HG03558 (cell line): ENCODE results near the gene DLEC1.

Experiments used
- ATAC-seq: cut with Tn5 transposase; IDR thresholded peaks from one replicate; pipeline ENCODE4 v1.9.1; 2021; ENCODE audit warnings: moderate number of reproducible peaks; ENCODE audit not compliant: unreplicated experiment; ENCODE audit errors: extremely low read depth

Gene DLEC1

DNA sequence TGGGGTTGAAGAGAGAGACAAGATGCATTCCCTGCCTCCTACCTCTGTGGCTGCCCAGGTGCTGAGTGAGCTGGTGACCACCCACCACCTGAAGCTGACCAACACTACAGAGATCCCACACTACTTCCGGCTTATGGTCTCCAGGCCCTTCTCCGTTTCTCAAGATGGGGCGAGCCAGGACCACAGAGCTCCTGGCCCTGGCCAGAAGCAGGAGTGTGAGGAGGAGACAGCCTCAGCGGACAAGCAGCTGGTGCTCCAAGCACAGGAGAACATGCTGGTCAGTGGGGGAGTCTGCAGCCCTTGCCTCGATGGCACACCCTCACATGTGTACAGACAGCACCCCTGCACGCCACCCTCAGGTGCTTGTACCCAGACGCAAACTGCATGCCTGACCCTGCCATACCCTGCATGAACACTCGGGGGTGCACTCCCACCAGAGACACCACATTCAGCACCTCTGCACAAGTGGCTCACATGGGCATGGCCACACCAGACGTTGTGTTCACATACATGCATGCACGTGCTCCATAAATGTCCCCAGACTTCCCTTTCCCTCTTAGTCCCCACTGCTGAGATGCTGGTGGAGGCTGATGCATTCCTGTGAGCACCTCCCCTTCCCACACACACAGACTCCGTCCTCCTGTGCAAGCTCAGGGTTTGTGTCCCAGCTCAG lies 78.9 kb downstream of the DLEC1 start:
- ATAC-seq: no peak

DNA sequence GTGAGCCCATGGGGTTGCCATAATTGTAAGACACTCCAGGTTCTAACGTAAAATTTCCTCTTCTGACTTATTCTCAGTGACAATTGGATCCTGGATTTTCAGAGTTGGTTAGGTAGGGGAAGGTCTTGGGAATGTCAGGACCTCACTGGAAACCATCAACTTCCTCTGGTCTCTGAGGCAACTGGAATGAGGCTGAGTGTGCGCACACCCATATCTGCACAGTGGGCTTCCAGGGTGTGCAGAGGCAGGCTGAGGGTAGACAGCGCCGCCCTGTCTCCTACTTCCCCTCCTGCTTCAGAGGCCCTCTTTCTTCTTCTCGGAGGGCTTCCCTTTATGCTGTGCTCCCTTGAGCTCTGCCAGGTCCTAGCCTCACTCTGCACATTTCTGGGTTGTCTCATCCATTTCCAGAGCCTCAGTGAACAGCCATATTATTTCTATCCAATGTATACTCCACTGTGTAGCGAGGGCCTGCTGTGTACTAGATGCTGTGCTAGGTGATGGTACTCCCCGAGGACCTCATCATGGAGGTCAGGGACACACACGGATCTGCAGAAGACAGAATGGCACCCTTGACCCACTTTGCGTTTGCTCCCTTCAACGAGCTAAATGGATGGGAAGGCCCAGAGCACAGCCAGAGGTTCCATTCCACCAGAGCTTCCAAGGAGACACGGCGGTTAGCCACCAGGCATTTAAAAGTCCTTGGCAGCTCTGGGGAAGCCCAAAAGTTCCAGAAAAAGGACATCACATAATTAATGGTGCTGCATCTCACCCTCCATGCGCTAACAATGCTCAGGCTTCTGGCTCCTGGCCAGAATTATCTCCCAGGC lies 79.6 kb downstream of the DLEC1 start:
- no peak for ATAC-seq

DNA sequence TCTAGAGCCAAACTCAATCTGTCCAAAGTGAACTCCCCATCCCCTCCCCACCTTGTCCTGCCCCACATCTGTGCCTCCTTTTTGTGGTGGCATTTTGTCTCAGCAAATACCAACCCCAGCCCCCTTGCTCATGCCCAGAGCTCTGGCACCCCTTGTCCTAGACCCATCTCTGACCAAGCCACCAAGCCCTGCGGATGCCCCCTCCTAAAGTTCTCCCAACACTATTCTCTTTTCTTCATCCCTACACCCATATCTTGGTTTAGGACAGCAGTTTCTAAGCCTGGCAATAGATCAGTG lies 80.2 kb downstream of the DLEC1 start:
- ATAC-seq: no peak

DNA sequence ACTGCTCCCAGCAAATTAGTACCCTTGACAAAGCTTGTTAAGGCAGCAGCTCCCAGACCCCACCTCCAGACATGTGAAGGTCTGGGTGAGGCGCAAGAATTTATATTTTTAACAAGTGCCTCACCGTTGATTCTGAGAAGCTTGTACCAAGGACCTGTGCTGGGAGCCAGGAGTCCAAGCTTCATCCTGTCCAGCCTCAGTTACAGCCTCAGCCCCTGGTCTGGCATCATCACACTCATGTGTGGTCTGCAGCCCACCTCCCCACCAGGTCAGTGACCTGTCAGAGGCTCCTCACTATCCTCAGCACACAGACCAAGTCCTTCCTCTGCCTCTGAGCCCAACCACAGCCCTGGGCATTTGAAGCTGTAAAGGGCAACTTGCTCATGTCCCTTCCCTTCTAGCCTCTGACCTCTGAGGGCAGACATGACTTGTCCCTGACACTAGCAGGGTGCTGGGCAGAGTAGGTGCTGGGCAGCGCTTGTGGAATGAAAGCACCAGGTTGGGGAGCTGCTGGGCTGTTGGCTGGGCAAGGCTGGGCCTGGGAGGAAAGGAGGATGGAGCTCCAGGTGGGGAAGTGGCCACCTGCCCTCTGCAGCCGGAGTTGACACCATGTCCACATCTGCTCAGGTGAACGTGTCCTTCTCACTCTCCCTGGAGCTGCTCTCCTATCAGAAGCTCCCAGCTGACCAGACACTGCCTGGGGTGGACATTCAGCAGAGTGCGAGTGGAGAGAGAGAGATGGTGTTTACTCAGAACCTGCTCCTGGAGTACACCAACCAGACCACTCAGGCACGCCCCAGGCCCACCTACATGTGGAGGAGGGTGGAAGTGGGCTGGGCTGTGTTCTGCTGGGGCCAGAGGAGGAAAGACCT lies 81.0 kb downstream of the DLEC1 start:
- ATAC-seq: no peak

DNA sequence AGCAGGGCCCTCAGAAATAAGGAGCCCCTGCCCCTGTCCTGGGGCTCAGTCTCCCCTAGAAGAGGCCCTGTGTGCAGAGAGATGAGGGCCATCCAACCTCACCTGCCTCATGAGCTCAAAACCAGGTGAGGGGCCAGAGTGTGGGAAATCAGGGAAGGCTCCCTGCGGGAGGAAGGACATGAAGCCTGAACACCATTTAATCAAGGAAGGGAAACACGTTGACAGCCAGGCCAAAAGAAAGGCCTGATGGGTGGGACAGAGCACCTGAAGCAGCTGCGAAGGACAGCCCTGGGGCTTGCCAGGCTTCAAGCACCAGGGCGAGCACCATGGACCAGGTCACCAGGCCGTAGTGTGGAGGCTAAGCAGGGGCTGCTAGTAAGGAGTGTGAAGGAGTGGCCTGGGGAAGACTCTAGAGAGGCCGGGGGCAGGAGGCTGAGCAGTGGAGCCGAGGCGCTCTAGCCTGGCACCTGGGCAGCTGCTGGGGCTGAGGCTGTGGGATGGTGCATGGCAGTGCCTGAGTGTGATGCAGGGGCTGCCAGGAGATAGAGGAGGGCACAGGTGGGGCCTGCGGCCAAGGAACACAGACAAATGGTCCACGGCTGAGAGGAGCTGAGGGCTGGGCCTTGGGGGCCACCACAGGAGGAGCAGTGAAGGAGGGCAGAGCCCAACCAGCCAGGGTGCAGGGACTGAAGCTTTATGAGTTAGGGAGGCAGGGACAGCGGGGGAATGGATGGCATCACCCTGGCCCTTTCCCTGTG lies 81.9 kb downstream of the DLEC1 start:
- ATAC-seq: no peak

DNA sequence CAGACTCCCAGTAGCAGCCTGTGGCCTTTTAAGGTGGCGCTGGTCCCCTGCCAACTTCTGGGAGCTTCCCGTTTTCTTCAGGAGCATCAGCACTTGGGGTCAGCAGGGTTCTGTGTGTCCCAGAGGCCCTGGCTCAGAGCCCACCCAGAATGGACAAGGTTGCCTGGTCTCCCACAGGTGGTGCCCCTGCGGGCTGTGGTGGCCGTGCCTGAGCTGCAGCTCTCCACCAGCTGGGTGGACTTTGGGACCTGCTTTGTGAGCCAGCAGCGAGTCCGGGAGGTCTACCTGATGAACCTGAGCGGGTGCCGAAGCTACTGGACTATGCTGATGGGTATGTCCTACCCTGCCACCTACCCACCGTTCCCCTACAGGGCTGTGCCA lies 82.4 kb downstream of the DLEC1 start:
- ATAC-seq: no peak

DNA sequence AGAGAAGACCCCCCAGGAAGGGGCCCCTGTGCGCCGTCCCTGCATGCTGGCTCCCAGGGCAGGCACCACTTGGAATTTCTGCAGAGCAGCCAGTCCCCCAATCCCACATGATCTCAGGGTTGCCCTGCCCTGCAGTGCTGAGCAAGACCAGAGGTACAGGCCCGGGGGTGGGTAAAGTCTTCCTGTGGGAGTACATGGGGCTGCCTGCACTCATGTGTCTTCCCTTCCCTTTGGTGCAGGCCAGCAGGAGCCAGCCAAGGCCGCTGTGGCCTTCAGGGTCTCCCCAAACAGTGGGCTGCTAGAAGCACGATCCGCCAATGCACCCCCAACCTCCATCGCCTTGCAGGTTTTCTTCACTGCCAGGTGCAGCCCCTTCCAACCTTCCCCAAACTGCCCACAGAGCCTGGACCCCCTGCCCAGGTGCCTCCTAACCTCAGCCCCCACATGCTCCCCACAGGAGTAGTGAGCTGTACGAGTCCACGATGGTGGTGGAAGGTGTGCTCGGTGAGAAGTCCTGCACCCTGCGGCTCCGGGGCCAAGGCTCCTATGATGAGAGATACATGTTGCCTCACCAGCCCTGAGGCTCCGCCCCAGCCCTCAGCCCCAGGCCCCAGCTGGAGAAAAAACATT lies 82.9 kb downstream of the DLEC1 start:
- ATAC-seq: no peak

DNA sequence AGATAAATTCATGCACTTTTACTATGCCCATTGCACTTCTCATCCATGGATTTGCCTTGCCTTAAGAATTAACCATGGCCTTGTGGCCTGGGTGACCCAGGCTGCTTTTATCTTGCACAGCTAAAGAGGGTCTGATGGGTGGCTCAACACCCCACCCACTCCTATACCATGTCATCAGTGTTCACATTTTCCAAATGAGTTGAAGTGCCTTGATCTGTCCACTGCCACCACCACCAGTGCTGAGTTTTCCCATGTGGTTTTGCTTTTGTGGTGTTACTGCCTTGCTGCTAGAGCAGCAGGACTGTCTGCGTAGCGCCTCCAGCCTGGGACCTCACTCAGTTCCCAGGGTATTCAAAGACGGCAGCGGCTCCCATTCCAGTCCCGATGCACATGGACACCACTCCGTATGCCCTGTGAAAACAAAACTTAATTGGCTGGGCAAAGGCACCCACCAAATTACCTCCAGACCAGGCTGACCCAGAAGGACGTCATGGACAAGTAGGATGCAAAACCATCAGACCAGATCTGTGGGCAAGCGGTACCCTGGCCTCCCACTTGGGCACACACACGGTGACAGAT lies 83.8 kb downstream of the DLEC1 start:
- no peak for ATAC-seq

DNA sequence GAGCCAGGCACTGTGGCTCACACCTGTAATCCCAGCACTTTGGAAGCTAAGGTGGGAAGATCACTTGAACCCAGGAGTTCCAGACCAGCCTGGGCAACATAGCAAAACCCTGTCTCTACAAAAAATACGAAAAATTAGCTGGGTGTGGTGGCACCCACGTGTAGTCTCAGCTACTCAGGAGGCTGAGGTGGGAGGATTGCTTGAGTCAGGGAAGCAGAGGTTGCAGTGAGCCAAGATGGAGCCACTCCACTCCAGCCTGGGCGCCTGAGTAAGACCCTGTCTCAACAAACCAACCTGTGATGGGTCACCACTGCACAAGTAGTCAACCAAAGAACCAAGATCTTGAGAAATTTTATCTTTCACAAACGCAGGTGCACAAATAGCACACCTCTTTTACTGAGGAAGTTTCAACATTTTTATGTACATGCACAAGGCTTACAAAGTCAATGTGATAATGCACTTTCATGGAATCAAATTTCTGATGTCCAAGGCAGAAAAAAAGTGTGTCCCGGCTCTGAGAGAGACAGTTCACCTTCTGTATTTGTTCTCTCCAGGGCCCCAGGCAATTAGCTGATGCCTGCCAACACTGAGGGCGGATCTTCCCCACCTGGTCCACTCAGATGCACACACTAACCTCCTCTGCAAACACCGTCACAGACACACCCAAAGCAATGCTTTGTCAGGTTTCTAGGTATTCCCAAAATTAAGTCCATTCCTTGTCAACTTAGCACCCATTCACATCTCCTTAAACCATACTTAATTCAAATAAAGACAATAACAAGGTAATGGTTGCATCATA lies 85.5 kb downstream of the DLEC1 start:
- no peak for ATAC-seq

DNA sequence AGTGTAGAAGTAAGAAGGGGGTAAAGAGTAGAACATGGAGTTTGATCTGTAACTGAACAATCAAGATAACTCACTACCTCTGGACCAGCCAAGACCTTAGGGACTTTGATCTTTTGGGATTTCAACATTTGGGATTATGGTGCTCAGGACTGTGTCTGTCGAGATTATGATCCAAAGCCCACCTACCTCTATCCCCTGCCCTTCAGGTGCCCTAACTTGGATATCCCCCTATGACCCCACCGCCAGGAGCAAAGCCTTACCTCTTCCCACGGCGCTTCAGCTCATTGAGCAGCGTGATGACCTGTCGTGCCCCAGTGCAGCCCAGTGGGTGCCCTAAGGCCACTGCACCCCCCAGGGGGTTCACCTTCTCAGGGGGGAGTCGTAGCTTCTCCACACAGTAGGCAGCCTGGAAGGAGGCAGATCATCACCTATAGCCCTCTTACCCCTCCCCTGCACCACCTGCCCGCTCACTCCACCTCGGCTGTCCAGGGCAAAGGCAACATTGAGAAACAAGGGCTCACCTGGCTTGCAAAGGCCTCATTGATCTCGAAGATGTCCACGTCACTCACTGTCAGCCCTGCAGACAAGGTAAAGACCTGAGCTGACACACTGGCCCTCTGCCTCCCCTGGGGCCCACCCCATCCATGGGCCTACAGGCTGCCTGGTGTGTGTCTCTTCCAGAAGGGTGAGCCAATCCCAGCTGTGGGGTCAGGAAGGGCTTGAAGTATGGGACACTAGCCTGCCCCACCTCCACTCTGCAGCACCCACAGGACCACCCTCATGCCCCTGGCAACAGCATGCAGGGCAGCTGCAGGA lies 86.5 kb downstream of the DLEC1 start:
- no peak for ATAC-seq

DNA sequence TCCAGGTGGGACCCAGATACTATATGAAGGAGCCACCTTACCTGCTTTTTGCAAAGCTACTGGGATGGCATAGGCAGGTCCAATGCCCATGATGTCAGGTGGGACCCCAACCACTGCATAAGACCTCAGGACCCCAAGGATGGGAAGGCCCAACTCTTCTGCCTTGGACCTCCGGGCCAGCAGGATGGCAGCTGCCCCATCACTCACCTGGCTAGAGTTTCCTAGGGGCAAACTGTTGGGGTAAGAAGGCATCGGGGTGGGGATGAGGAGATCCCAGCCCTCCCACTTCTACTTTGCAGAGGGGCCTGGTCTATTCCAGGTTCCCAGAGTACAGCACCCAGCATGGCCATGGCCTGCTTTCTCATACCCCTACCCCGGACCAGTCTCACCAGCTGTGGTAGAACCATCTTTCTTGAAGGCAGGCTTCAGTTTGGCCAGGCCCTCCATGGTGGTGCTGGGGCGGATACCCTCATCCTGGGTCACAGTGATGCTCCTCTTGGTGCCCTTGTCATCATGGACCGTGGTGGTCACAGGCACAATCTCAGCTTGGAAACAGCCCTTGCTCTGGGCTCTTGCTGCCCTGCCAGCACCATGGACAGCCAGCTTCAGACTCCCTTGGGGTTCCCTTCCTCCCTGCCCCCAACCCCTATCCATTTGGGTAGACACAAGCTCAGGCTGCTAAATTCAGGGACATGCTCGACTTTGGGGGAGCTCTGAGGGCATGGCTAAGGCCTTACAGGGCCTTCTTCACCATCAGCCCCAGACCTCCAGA lies 87.3 kb downstream of the DLEC1 start:
- no peak for ATAC-seq

DNA sequence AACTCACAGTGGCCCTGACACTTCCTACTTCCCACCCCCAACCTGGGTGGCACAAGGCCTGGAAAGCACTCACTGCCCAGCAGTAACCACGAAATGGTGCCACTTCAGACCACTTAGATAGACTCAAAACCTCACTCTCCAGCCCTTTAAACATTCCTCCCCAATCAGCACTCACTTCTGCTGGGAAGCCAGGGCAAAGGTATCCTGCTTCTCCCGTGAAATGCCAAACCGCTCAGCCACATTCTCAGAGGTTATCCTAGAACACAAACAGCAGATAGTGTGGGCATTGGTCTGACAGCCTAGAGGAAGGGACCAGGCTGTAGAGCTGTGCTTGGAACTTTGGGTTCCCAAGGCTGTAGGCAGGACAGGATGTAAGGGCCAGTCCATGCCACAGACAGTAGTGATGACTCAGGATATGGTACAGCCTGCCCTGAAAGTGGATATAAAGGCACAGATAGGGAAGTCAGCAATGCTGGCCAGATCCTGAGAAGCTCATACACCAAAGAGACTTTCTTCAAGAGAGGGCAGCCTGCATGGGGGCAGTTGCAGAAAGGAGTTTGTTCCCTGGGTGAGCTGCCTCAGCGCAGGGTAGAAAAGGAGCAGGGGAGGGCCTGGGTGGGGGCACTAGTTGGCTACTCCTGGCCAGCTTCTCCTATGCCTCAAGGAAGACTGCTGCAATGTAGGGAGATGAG lies 88.7 kb downstream of the DLEC1 start:
- ATAC-seq: no peak

DNA sequence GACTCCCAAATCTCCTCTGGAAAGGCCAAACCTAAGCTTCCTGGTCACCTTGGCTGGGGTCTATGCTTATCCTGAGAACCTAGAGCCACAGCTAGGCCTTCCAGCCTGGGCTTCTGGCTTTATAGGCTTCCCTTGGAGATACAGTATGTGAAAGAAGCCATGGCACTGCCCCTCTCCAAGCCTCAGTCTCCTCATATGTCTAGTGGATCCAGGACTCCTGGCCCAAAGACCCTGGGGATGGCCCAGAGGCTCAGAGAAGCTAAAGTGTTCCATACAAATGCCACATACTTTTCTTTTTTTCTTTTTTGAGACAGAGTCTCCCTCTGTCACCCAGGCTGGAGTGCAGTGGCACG lies 89.3 kb downstream of the DLEC1 start:
- ATAC-seq: no peak

DNA sequence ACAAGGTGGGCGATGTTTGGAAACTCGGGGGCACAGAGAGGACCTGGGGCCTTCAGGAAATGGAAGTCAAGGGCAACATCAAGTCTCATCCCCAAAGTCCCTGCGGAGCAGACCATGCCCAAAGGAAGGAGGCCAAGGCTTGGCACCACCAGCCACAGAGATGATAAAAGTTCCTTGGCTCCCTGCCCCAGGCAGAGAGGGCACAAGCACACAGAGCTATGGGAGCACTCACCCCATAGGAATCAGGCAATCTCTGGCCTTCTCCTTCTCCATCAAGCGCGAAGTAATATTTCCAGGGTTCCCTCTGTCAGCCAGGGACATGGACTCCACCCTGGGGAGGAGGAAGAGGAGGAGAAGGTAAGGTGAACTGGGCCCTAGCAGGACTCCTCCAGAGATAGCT lies 90.0 kb downstream of the DLEC1 start:
- ATAC-seq: no peak

DNA sequence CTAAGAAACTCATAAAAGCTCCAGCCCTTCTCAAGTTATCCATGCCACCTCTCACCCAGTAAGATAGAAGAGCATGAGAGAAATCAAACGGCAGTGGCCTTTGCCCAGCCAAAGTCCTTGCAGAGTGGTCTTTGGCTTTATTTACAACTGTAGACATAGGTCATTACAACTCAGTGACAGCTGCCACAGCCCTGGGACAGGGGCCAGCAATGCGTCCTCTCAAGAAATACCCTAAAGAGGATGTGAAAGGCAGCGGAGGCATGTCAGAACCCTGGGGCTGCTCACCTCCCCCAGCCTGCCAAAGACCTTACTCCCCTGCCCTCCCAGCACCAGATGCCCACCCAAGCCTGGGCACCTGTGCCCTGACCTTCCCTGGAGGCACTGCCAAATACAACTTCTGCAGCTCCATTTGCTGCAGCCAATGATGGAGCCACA lies 91.6 kb downstream of the DLEC1 start:
- no peak for ATAC-seq

DNA sequence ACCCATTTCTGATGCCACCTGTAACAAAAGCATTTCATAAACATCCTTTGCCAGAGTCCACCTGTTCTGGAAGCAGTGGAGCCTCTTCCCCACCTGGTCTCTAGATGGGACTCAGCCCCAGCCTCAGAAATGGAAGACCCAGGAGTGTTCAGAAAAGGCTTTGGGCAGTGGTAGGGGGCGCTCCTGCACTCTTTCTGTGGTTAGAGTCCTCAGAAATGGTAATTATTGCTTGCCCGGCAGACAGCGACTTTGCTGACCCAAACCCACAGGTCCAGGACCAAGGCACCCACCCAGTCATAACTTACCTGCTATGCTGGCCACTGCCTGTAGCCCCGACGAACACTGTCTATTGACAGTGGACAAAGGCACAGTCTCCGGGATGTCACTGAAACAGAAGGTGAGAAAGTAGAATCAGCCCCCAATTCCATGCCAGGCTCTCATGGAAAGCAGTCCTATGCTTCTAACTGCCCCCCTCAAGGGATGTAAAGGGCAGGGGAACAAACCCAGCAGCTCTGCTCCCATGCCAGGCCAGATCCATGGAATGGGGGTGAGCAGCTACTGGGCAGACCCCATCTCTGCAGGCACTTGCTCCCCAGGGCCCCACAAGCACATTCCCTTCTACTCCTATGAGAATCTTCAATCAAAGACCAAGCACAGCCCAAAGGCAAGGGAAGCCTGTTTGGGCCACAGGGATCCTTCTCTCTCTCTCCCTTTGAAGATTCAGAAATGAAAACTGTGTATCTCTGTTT lies 92.8 kb downstream of the DLEC1 start:
- no peak for ATAC-seq
